ENCODE measurements around the gene ADAMTS15. TPM values are rescaled to one million over a fixed set of nuclear protein-coding genes. Genes with fewer than 3 reads are reported as not detected.

Gene ADAMTS15
- total and polyA plus RNA-seq, 2 donors = 16.4 to 29.8 TPM

GRCh38 chr11:130516554-130517505 lies 68.4 kb downstream of the ADAMTS15 start:
- no peaks in the 10 kb centered on the region for H3K36me3 ChIP-seq (ENCODE audit: insufficient read depth)

DNA sequence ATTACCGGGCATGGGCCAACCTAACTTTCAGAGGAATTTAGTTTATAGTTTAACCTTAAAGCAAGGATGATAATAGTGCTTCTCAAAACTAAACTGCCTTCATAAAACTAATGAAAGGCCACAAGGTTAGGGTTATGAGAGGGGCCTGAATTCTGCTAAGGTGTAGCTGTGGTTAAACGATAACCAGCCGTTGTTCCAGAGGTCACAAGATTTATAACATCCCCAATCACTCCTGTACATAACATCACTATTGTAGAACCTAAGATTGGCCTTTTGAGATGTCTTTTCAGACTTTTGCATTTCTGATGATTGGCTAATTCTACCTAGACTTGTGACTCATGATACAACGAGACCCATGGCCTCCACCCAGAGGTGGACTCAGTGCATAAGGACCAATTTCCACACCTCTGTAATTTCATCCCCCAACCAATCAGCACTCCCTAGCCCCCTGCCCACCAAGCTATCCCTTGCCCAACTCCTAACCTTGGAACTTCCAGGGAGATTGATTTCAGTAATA lies 69.8 kb downstream of the ADAMTS15 start:
- no peak for DNase-seq (ENCODE audit: extremely low spot score)
- Histone ChIP-seq H3K4me3 (ENCODE audit: low read depth, low read length) (no peak overlapping the region), H3K36me3 (ENCODE audit: insufficient read depth) (no peaks in the 10 kb centered on the region), H3K4me1 (ENCODE audit: insufficient read depth) (no peaks in the 10 kb centered on the region), H3K27ac (ENCODE audit: low read depth) (no peak overlapping the region)
- 80% methylated on average over 4 of the region's 4 CpGs for WGBS

More at GRCh38 chr11:130516554-130517505, 68.4 kb downstream of the ADAMTS15 start:
- no peak for DNase-seq (ENCODE audit: extremely low spot score)
- no peak overlapping the region for H3K27ac ChIP-seq (ENCODE audit: low read depth)
- 95% methylated on average over 10 of the region's 10 CpGs for whole genome bisulfite sequencing
- H3K4me3 ChIP-seq (ENCODE audit: low read depth, low read length) = no peak overlapping the region
- H3K4me1 ChIP-seq (ENCODE audit: insufficient read depth) = no peaks in the 10 kb centered on the region

GRCh38 chr11:130519128-130519932 lies 70.9 kb downstream of the ADAMTS15 start:
- Histone ChIP-seq H3K36me3 (ENCODE audit: insufficient read depth) (no peaks in the 10 kb centered on the region), H3K27ac (ENCODE audit: low read depth) (no peak overlapping the region), H3K4me1 (ENCODE audit: insufficient read depth) (no peaks in the 10 kb centered on the region), H3K4me3 (ENCODE audit: low read depth, low read length) (no peak overlapping the region)
- WGBS = 91% methylated on average over 11 of the region's 11 CpGs
- no peak for DNase-seq (ENCODE audit: extremely low spot score)

DNA sequence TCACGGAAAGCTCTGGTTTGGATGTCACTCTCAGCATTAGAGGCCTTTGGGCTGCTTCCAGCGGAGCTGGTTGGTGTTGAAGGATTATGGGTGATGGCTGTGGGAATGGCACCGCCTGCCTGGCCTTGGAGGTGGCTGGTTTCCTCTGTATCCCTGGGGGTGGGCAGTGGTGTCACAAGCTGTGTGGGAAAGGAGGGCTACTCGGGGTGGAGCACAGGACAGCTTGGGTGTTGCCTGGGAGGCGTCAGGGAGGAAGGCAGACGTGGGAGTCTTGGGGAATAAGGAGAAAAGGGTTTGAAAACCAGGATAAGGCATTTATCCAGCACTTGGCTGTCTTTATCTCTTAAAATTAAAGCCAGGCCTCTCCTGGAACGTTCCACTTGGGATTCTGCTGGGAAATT lies 71.8 kb downstream of the ADAMTS15 start:
- Histone ChIP-seq H3K4me3 (ENCODE audit: low read depth, low read length) (no peak overlapping the region), H3K27ac (ENCODE audit: low read depth) (peak overlapping the region; percentile 38), H3K36me3 (ENCODE audit: insufficient read depth) (no peaks in the 10 kb centered on the region), H3K4me1 (ENCODE audit: insufficient read depth) (no peaks in the 10 kb centered on the region)
- 50% methylated on average over 7 of the region's 7 CpGs for WGBS
- no peak for DNase-seq (ENCODE audit: extremely low spot score)

DNA sequence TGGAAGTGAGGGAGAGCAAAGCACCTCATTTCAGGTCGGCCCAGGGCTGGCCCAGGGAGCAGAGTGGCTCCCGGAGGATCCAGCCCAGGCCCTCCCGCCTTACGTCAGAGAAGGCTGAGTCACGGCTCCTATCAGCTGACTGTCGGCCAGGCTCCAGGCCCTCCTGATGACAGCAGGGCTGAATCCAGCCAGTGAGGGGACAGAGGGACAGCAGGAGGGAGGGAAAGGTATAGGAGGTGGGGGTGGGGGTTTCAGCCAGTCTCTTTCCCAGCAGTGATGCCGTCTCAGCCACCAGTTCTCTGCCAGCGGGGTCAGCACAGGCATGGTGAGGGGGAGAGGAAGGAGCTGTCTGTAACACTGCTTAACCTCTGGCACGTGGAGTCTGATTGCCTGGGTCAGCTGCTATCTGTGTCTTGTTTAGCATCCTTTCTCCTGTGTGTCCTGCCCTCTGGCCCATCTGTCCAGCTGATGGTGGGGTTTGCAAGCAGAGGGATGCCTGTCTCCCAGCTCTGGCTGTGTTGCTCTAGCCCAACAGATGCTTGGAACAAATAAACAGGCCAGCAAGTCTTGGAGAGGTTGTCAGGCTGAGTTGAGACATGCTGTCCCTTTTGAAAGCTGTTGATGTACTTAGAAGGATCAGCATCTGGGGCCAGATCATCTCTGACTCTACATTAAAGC lies 74.0 kb downstream of the ADAMTS15 start:
- no peaks in the 10 kb centered on the region for H3K4me1 ChIP-seq (ENCODE audit: insufficient read depth)
- H3K36me3 ChIP-seq (ENCODE audit: insufficient read depth) = no peaks in the 10 kb centered on the region
- H3K27ac ChIP-seq (ENCODE audit: low read depth) = peak overlapping the region; percentile 81
- no peak overlapping the region for H3K4me3 ChIP-seq (ENCODE audit: low read depth, low read length)
- no peak for DNase-seq (ENCODE audit: extremely low spot score)
- WGBS = 24% methylated on average over 9 of the region's 9 CpGs

DNA sequence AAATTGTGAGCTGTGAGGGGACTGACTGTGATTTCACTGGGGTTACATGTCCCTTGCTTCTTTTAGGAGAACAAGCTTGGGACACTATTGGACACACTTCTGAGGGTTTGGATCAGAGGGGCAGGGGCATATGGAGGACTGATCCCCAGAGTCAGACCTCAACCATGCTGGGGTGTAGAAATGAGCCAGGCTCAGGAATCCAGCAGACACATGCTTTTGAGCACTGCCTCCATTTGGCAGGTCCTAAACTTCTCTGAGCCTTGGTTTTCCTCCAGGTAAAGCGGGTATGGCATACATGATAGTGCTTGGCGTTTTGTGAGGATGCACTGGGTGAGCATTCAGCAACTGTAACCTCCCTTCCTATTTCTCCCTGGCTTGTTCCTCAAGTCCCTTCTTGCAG lies 74.7 kb downstream of the ADAMTS15 start:
- no peaks in the 10 kb centered on the region for H3K36me3 ChIP-seq (ENCODE audit: insufficient read depth)
- H3K4me3 ChIP-seq (ENCODE audit: low read depth, low read length) = no peak overlapping the region
- peak overlapping the region; percentile 80 for H3K27ac ChIP-seq (ENCODE audit: low read depth)
- no peaks in the 10 kb centered on the region for H3K4me1 ChIP-seq (ENCODE audit: insufficient read depth)
- 90% methylated on average over 2 of the region's 2 CpGs for WGBS
- no peak for DNase-seq (ENCODE audit: extremely low spot score)

- 85% methylated on average over 10 of the region's 10 CpGs for WGBS
- no peak for DNase-seq (ENCODE audit: extremely low spot score)
- no peak overlapping the region for H3K4me3 ChIP-seq (ENCODE audit: low read depth, low read length)
Measured at GRCh38 chr11:130523609-130524008, 75.2 kb downstream of the ADAMTS15 start.

DNA sequence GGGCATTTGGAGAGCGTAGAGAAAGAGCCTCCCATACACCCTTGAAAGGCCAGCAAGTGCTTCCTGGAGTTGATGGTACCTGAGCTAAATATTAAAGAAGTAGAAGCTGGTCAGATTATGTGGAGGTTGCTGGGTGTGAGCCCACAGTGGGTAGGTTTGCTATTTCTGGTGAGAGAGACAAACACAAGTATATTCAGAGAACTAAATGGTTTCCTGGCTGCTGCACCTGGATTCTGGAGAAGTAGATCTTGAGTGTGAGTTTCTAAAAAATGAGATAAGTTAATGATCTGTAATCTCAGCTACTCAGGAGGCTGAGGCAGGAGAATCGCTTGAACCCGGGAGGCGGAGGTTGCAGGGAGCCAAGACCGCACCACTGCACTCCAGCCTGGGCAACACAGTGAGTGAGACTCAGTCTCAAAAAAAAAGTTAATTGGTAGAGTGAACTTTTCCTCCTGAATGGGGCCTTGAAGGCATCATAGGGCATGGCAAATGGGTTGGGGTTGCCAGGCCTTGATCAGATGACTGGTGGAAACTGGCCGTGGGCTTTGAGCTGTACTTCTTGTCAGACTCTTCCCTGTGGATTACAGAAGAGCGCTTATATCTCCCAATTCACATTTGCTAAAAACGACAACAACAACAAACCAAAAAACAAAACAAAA lies 75.8 kb downstream of the ADAMTS15 start:
- Histone ChIP-seq H3K27ac (ENCODE audit: low read depth) (no peak overlapping the region), H3K4me3 (ENCODE audit: low read depth, low read length) (no peak overlapping the region), H3K36me3 (ENCODE audit: insufficient read depth) (no peaks in the 10 kb centered on the region), H3K4me1 (ENCODE audit: insufficient read depth) (no peaks in the 10 kb centered on the region)
- WGBS = 94% methylated on average over 8 of the region's 8 CpGs
- DNase-seq (ENCODE audit: extremely low spot score) = no peak

More at GRCh38 chr11:130523609-130524008, 75.2 kb downstream of the ADAMTS15 start:
- Histone ChIP-seq H3K4me1 (ENCODE audit: insufficient read depth) (no peaks in the 10 kb centered on the region), H3K36me3 (ENCODE audit: insufficient read depth) (no peaks in the 10 kb centered on the region), H3K27ac (ENCODE audit: low read depth) (peak overlapping the region; percentile 80)

DNA sequence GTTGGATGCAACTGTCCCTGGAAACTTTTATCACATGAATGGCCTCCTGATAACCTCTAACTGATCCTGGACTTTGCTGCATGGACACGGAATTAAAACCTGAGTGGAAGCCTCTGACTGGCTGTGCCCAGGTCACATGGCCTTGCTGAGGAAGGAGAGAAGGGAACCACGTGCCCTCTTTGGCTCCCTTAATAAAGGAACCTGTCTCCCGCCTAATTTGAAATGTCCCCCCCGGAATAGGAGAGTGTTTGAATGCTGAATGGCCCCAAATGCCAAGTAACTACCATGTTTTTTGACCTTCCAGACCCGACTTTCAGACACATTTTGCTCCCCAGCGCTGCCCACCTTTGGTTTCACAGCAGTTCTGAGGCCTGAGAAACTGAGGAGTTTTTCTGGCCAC lies 76.9 kb downstream of the ADAMTS15 start:
- Histone ChIP-seq H3K4me3 (ENCODE audit: low read depth, low read length) (no peak overlapping the region), H3K36me3 (ENCODE audit: insufficient read depth) (no peaks in the 10 kb centered on the region), H3K27ac (ENCODE audit: low read depth) (no peak overlapping the region), H3K4me1 (ENCODE audit: insufficient read depth) (no peaks in the 10 kb centered on the region)
- WGBS = 94% methylated on average over 6 of the region's 6 CpGs
- DNase-seq (ENCODE audit: extremely low spot score) = no peak

Other genes with a start within 250 kb of the ADAMTS15 start
- gene ZBTB44, start 133.7 kb upstream of the ADAMTS15 start, total RNA-seq = 85.6 TPM
- gene ZBTB44, start 133.7 kb upstream of the ADAMTS15 start, polyA plus RNA-seq = 12.1 TPM
- 8.9 TPM for gene ADAMTS8, start 20.0 kb upstream of the ADAMTS15 start, total RNA-seq
- gene ADAMTS8, start 20.0 kb upstream of the ADAMTS15 start, polyA plus RNA-seq = 17.9 TPM